Panc1 (cell line): ENCODE data around the gene FAM3C. TPM values are rescaled to one million over a fixed set of nuclear protein-coding genes. Genes with fewer than 3 reads are reported as not detected.

ENCODE experiments used
- ATAC-seq: fragments of 200-7000 bp; cut with Tn5 transposase; 2 replicates; pipeline ENCODE4 v1.9.1; 2020; ENCODE audit warnings: mild to moderate bottlenecking, moderate library complexity
- BruUV-seq: library from RNA; stranded (reverse); fragments of 400-500 nt; replicated peaks from 2 replicates; lab custom pipeline; 2021; lab: Mats Ljungman, UMichigan
- CTCF ChIA-PET: fragments of 300-600 bp; sonication (Branson Sonifier 250); formaldehyde crosslinking; loops from one replicate; lab custom pipeline; 2022; ENCODE audit warnings: antibody characterized with exemption; lab: Charles Lee
- POLR2A ChIA-PET: fragments of 300-600 bp; sonication (Branson Sonifier 250); formaldehyde crosslinking; loops from one replicate; lab custom pipeline; 2022; ENCODE audit warnings: antibody characterized with exemption; lab: Charles Lee
- DNase-seq: peaks from one replicate; pipeline ENCODE4 v3.0.0-alpha.2; 2010; ENCODE audit warnings: low read depth, low spot score
- H3K27ac ChIP-seq: 2 replicates; pipeline ENCODE4 v1.5.1; 2011; ENCODE audit warnings: mild to moderate bottlenecking, low read length, inconsistent platforms
- H3K27me3 ChIP-seq: fragments of 200-500 bp; sonication (Bioruptor generic); 2 replicates; pipeline ENCODE4 v1.6.0; 2014; ENCODE audit warnings: low read length, inconsistent platforms; ENCODE audit not compliant: control insufficient read depth, insufficient read depth
- H3K36me3 ChIP-seq: fragments of 200-500 bp; sonication (Bioruptor generic); 2 replicates; pipeline ENCODE4 v1.5.1; 2014; ENCODE audit warnings: inconsistent platforms, mild to moderate bottlenecking, low read length, moderate library complexity; ENCODE audit not compliant: control insufficient read depth, insufficient read depth
- H3K4me1 ChIP-seq: 2 replicates; pipeline ENCODE4 v1.5.1; 2011; ENCODE audit warnings: inconsistent platforms, mild to moderate bottlenecking, low read length, moderate library complexity; ENCODE audit not compliant: control insufficient read depth, insufficient read depth
- H3K4me3 ChIP-seq, 2 experiments: 2 replicates each; pipeline ENCODE4 v1.5.1; 2011 to 2012; ENCODE audit warnings: low read depth in 2 of 2, low read length in 2 of 2, mild to moderate bottlenecking in 2 of 2, inconsistent platforms in 1 of 2, moderate library complexity in 1 of 2
- H3K9me3 ChIP-seq: fragments of 200-500 bp; sonication (Bioruptor generic); 2 replicates; pipeline ENCODE4 v1.5.1; 2014; ENCODE audit warnings: low read depth, mild to moderate bottlenecking, inconsistent platforms, low read length, moderate library complexity; ENCODE audit not compliant: control insufficient read depth, insufficient read depth
- POLR2AphosphoS5 ChIP-seq: IDR thresholded peaks from 2 replicates; pipeline ENCODE4 v1.6.1; 2012; ENCODE audit warnings: mild to moderate bottlenecking, low read depth, low read length, moderate library complexity
- SIN3A ChIP-seq: IDR thresholded peaks from 2 replicates; pipeline ENCODE4 v1.6.1; 2012; ENCODE audit warnings: low read depth, mild to moderate bottlenecking, low read length, moderate library complexity, borderline replicate concordance; ENCODE audit not compliant: insufficient read depth
- TCF7L2 ChIP-seq: IDR thresholded peaks from 2 replicates; pipeline ENCODE4 v1.6.1; 2011; ENCODE audit warnings: mild to moderate bottlenecking, low read depth, low read length, inconsistent platforms
- in situ Hi-C: cut with HindIII; loops from 2 replicates; pipeline ENCODE4 v1.10.0; 2016; ENCODE audit warnings: low sequenced_read_pairs, low pct_unique_long_range_greater_than_20kb
- intact Hi-C: fragments of 100-400 bp; cut with micrococcal nuclease; formaldehyde crosslinking; loops from one replicate; pipeline ENCODE4 v1.10.0; 2022; ENCODE audit not compliant: unreplicated experiment
- total RNA-seq: library from RNA; stranded (reverse); gene quantifications from one replicate; pipeline ENCODE4 v1.2.1, GENCODE V29; 2021; ENCODE audit not compliant: unreplicated experiment
- TF ChIP-seq, protein P1 (sequence below), 2 experiments: IDR thresholded peaks; 2 replicates each; pipeline ENCODE4 v1.6.1; 2011 to 2012; ENCODE audit warnings: low read depth in 2 of 2, control low read depth in 1 of 2, low read length in 1 of 2, mild to moderate bottlenecking in 1 of 2, moderate library complexity in 1 of 2; ENCODE audit not compliant: insufficient read depth in 1 of 2
- TF ChIP-seq, protein P2 (sequence below): fragments of 450-650 bp; IDR thresholded peaks from 2 replicates; pipeline ENCODE4 v1.5.1; 2017; ENCODE audit warnings: mild to moderate bottlenecking

FAM3C gene
- total RNA-seq, 1 experiment from 2014 or later: 55.4 TPM

DNA sequence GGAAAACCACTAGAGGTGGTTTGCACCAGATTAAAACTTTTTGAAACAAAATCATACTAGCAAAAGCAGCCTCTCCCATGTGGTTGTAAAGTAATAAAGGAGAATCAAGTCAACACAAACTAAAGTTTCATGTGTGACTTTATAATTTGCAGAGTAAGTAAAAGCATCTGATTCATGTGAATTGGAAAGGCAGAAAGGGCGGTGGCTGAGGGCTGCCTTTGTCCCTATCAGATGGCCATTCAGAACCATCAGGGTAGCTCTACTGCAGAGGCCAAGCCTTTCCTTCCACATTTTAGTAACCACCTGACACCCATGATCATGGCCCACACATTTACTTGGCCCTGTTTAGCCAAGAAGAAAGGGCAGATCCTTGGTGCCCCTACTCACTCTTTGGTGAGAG lies 51.6 kb downstream of the FAM3C start:
- intact Hi-C loops: no loop called here
- ATAC-seq: no peak
- ChIA-PET CTCF (no interaction called here), POLR2A (no interaction called here)
- H3K27ac ChIP-seq: no peak overlapping the region
- peaks cover 3% of the 10 kb centered on the region; the same call in 1 of the 2 replicates for H3K36me3 ChIP-seq
- DNase-seq: no peak
- H3K9me3 ChIP-seq: no peaks in the 10 kb centered on the region
- in situ Hi-C loops: no loop called here
- H3K4me3 ChIP-seq: no peak overlapping the region
- H3K4me1 ChIP-seq: no peaks in the 10 kb centered on the region; the same call in 1 of the 2 replicates
- TF ChIP-seq, protein P1, sequence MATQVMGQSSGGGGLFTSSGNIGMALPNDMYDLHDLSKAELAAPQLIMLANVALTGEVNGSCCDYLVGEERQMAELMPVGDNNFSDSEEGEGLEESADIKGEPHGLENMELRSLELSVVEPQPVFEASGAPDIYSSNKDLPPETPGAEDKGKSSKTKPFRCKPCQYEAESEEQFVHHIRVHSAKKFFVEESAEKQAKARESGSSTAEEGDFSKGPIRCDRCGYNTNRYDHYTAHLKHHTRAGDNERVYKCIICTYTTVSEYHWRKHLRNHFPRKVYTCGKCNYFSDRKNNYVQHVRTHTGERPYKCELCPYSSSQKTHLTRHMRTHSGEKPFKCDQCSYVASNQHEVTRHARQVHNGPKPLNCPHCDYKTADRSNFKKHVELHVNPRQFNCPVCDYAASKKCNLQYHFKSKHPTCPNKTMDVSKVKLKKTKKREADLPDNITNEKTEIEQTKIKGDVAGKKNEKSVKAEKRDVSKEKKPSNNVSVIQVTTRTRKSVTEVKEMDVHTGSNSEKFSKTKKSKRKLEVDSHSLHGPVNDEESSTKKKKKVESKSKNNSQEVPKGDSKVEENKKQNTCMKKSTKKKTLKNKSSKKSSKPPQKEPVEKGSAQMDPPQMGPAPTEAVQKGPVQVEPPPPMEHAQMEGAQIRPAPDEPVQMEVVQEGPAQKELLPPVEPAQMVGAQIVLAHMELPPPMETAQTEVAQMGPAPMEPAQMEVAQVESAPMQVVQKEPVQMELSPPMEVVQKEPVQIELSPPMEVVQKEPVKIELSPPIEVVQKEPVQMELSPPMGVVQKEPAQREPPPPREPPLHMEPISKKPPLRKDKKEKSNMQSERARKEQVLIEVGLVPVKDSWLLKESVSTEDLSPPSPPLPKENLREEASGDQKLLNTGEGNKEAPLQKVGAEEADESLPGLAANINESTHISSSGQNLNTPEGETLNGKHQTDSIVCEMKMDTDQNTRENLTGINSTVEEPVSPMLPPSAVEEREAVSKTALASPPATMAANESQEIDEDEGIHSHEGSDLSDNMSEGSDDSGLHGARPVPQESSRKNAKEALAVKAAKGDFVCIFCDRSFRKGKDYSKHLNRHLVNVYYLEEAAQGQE (IDR thresholded peaks at IDR 0.05; ENCODE audit: insufficient read depth in 1 of 2, low read depth in 2 of 2, low read length in 1 of 2): no peak
- TF ChIP-seq, protein P2, sequence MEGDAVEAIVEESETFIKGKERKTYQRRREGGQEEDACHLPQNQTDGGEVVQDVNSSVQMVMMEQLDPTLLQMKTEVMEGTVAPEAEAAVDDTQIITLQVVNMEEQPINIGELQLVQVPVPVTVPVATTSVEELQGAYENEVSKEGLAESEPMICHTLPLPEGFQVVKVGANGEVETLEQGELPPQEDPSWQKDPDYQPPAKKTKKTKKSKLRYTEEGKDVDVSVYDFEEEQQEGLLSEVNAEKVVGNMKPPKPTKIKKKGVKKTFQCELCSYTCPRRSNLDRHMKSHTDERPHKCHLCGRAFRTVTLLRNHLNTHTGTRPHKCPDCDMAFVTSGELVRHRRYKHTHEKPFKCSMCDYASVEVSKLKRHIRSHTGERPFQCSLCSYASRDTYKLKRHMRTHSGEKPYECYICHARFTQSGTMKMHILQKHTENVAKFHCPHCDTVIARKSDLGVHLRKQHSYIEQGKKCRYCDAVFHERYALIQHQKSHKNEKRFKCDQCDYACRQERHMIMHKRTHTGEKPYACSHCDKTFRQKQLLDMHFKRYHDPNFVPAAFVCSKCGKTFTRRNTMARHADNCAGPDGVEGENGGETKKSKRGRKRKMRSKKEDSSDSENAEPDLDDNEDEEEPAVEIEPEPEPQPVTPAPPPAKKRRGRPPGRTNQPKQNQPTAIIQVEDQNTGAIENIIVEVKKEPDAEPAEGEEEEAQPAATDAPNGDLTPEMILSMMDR: no peak
- no peak for TF ChIP-seq POLR2AphosphoS5
- no peak for TF ChIP-seq SIN3A
- no peak for TF ChIP-seq TCF7L2
- H3K27me3 ChIP-seq: no peaks in the 10 kb centered on the region
- no TSS peak for BruUV-seq

DNA sequence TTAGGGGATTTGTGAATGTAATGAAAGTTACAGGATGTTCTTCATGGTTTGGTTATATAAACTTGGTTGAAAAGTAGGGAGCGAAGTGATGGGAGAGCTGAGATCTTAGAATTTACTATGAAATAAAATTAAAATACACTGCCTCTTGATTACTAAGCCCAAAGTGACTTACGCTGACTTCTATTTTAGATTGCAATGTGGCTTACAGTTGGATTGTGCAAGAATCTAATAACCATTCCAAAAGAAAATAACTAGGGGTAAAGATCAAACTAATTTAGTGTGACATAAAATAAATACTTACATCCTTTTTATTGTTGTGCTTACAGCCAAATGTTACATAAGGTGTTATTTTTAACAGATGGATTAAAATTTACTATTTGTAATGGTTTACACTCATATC lies 52.0 kb downstream of the FAM3C start:
- DNase-seq: no peak
- Histone ChIP-seq H3K27me3 (no peaks in the 10 kb centered on the region), H3K36me3 (peaks cover 3% of the 10 kb centered on the region; the same call in 1 of the 2 replicates), H3K4me3 (no peak overlapping the region), H3K27ac (no peak overlapping the region), H3K9me3 (no peaks in the 10 kb centered on the region), H3K4me1 (no peaks in the 10 kb centered on the region; the same call in 1 of the 2 replicates)
- ATAC-seq: no peak
- POLR2A ChIA-PET: no interaction called here
- in situ Hi-C loops: no loop called here
- BruUV-seq: no TSS peak
- TF ChIP-seq, protein P2: no peak
- TF ChIP-seq, protein P1 (IDR thresholded peaks at IDR 0.05; ENCODE audit: insufficient read depth in 1 of 2, low read depth in 2 of 2, low read length in 1 of 2): no peak
- TF ChIP-seq SIN3A (no peak), TCF7L2 (no peak), POLR2AphosphoS5 (no peak)
- intact Hi-C loops: no loop called here
- CTCF ChIA-PET: no interaction called here
